ENCODE data around the gene SP140L. TPM values are rescaled to one million over a fixed set of nuclear protein-coding genes. Genes with fewer than 3 reads are reported as not detected.
"Not testable (repeated sequence)": the region's sequence is repeated elsewhere in the genome, so short reads cannot be mapped to it uniquely, and the experiment has no call there.

The SP140L gene
- polyA plus RNA-seq, 3 donors: 6.5 to 23.7 (median 8.5) TPM

DNA sequence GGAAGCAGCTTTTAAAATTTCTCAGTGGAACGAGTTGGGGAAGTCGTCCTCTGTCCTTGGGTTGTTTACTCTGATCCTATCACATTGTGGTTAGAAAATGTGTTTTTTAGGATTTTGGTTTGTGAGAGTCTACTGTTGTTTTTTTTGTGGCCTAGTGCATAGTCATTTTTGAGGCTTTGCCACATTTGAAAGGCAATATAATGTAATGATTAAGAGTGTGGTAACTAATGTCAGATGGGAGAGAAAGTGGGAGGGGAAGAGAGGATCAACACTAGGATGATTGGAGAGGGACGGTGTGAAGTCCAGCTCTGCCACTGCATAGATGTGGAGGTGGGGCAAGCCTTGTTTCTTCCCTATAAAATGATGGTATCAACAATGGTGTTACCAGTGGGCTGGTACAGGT is 8.5 kb downstream of the SP140L start:
- intact Hi-C loops (cut with micrococcal nuclease): no loop called here
- no peak for DNase-seq
- H3K27me3 ChIP-seq (ENCODE audit: control insufficient read depth in 2 of 2, insufficient read depth in 2 of 2, low read length in 2 of 2): no peaks in the 10 kb centered on the region
- peaks cover 0 to 1% (median 0%) of the 10 kb centered on the region in 3 donors for H3K27me3 Mint-ChIP-seq (ENCODE audit: low read depth in 3 of 3)
- peak overlapping the region in 1 of 7 donors; percentile 42 for H3K27ac Mint-ChIP-seq
- peaks cover 15 to 33% of the 10 kb centered on the region in 2 donors for H3K36me3 ChIP-seq (replicated peaks in 1 of 2; ENCODE audit: control insufficient read depth in 1 of 2, insufficient read depth in 2 of 2, low read length in 2 of 2)
- peaks cover 24% of the 10 kb centered on the region for H4K20me1 ChIP-seq (ENCODE audit: insufficient read depth, low read length)
- no peak overlapping the region for H3K4me3 ChIP-seq (replicated peaks in 1 of 3; ENCODE audit: low read depth in 2 of 3, low read length in 3 of 3)
- H3K4me1 ChIP-seq (ENCODE audit: control insufficient read depth in 1 of 2, insufficient read depth in 2 of 2, low read length in 2 of 2): peaks cover 4 to 5% of the 10 kb centered on the region in 2 donors
- 23% methylated on average over 3 of the region's 3 CpGs for WGBS (ENCODE audit: insufficient coverage)
- H3K79me2 ChIP-seq (ENCODE audit: insufficient read depth, low read length): peaks cover 30% of the 10 kb centered on the region
- H3K9ac ChIP-seq (ENCODE audit: insufficient read depth, low read length, poor library complexity, severe bottlenecking): no peak overlapping the region
- peaks cover 45 to 53% of the 10 kb centered on the region in 2 donors for H3K36me3 Mint-ChIP-seq
- H2AFZ ChIP-seq (ENCODE audit: insufficient read depth, low read depth, low read length, poor library complexity, severe bottlenecking): no peak overlapping the region
- peaks cover 0 to 2% (median 0%) of the 10 kb centered on the region in 7 donors for H3K9me3 Mint-ChIP-seq
- H3K4me2 ChIP-seq (replicated peaks; ENCODE audit: extremely low read depth, low read length, poor library complexity, severe bottlenecking): no peak overlapping the region
- no peaks in the 10 kb centered on the region for H3K9me3 ChIP-seq (replicated peaks in 1 of 2; ENCODE audit: control insufficient read depth in 1 of 2, insufficient read depth in 1 of 2, low read length in 2 of 2)
- TF ChIP-seq, protein P1, sequence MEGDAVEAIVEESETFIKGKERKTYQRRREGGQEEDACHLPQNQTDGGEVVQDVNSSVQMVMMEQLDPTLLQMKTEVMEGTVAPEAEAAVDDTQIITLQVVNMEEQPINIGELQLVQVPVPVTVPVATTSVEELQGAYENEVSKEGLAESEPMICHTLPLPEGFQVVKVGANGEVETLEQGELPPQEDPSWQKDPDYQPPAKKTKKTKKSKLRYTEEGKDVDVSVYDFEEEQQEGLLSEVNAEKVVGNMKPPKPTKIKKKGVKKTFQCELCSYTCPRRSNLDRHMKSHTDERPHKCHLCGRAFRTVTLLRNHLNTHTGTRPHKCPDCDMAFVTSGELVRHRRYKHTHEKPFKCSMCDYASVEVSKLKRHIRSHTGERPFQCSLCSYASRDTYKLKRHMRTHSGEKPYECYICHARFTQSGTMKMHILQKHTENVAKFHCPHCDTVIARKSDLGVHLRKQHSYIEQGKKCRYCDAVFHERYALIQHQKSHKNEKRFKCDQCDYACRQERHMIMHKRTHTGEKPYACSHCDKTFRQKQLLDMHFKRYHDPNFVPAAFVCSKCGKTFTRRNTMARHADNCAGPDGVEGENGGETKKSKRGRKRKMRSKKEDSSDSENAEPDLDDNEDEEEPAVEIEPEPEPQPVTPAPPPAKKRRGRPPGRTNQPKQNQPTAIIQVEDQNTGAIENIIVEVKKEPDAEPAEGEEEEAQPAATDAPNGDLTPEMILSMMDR (IDR thresholded peaks at IDR 0.05): no peak
- H3K4me1 Mint-ChIP-seq: peaks cover 20% of the 10 kb centered on the region
- no peak overlapping the region for H3K27ac ChIP-seq (ENCODE audit: low read depth in 1 of 2, low read length in 2 of 2)
- no peak overlapping the region for H3K4me3 Mint-ChIP-seq

DNA sequence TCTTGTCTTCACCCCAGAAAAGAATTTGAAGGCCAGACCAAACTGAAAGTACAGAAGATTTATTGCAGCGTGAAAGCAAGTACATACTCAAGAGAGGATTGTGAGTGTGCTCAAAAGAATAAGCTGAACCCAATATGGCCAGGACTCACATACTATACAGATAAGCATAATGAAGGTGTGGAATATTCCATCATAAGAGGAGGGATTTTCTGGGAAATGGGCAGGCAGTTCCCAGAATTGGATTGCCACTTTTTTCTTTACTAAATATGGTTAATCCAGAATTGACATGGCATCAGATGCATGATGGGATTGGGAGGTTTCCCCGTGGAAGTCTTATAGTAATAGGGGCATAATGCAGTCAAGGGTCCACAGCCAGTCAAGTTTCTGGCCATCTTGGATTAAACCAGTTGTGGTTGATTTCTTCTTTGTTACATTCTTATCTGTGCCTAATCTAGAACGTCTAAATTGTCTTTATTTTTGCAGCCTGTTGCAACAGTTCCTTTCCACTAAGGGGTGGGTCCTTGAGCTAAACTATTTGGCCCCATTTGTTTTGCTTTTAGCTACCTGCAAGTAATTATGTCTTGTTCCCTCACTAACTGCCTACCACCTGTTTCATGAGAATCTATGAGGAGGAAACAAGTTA is 9.0 kb downstream of the SP140L start:
- no peak overlapping the region for H3K27ac ChIP-seq (ENCODE audit: low read depth in 1 of 2, low read length in 2 of 2)
- Mint-ChIP-seq H3K4me3 (no peak overlapping the region), H3K27ac (peak overlapping the region in 1 of 7 donors; percentile 42), H3K36me3 (peaks cover 45 to 53% of the 10 kb centered on the region in 2 donors), H3K27me3 (ENCODE audit: low read depth in 3 of 3) (peaks cover 0 to 1% (median 0%) of the 10 kb centered on the region in 3 donors), H3K4me1 (peaks cover 15% of the 10 kb centered on the region), H3K9me3 (peaks cover 0 to 2% (median 0%) of the 10 kb centered on the region in 7 donors)
- WGBS (ENCODE audit: insufficient coverage): no CpG with 5 or more reads among the region's 3 CpGs
- peaks cover 25% of the 10 kb centered on the region for H3K79me2 ChIP-seq (ENCODE audit: insufficient read depth, low read length)
- no peak overlapping the region for H2AFZ ChIP-seq (ENCODE audit: insufficient read depth, low read depth, low read length, poor library complexity, severe bottlenecking)
- no peak overlapping the region for H3K4me3 ChIP-seq (replicated peaks in 1 of 3; ENCODE audit: low read depth in 2 of 3, low read length in 3 of 3)
- H3K9ac ChIP-seq (ENCODE audit: insufficient read depth, low read length, poor library complexity, severe bottlenecking): no peak overlapping the region
- TF ChIP-seq, protein P1 (IDR thresholded peaks at IDR 0.05): no peak
- H3K4me1 ChIP-seq (ENCODE audit: control insufficient read depth in 1 of 2, insufficient read depth in 2 of 2, low read length in 2 of 2): no peaks in the 10 kb centered on the region
- no peaks in the 10 kb centered on the region for H3K27me3 ChIP-seq (ENCODE audit: control insufficient read depth in 2 of 2, insufficient read depth in 2 of 2, low read length in 2 of 2)
- intact Hi-C loops (cut with micrococcal nuclease): no loop called here
- no peak overlapping the region for H3K4me2 ChIP-seq (replicated peaks; ENCODE audit: extremely low read depth, low read length, poor library complexity, severe bottlenecking)
- H3K9me3 ChIP-seq (replicated peaks in 1 of 2; ENCODE audit: control insufficient read depth in 1 of 2, insufficient read depth in 1 of 2, low read length in 2 of 2): no peaks in the 10 kb centered on the region
- no peak for DNase-seq
- peaks cover 19% of the 10 kb centered on the region for H4K20me1 ChIP-seq (ENCODE audit: insufficient read depth, low read length)
- peaks cover 15 to 33% of the 10 kb centered on the region in 2 donors for H3K36me3 ChIP-seq (replicated peaks in 1 of 2; ENCODE audit: control insufficient read depth in 1 of 2, insufficient read depth in 2 of 2, low read length in 2 of 2)

DNA sequence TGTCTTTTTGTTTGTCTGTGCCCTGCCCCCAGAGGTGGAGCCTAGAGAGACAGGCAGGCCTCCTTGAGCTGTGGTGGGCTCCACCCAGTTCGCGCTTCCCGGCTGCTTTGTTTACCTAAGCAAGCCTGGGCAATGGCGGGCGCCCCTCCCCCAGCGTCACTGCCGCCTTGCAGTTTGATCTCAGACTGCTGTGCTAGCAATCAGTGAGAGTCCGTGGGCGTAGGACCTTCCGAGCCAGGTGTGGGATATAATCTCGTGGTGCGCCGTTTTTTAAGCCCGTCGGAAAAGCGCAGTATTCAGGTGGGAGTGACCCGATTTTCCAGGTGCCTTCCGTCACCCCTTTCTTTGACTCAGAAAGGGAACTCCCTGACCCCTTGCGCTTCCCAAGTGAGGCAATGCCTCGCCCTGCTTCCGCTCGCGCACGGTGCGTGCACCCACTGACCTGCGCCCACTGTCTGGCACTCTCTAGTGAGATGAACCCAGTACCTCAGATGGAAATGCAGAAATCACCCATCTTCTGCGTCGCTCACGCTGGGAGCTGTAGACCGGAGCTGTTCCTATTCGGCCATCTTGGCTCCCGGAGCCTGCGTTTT is 15.0 kb downstream of the SP140L start:
- Histone ChIP-seq H3K79me2 (ENCODE audit: insufficient read depth, low read length) (peaks cover 11% of the 10 kb centered on the region), H4K20me1 (ENCODE audit: insufficient read depth, low read length) (peaks cover 23% of the 10 kb centered on the region), H3K36me3 (replicated peaks in 1 of 2; ENCODE audit: control insufficient read depth in 1 of 2, insufficient read depth in 2 of 2, low read length in 2 of 2) (peaks cover 6 to 34% of the 10 kb centered on the region in 2 donors)
- not testable (repeated sequence) for H3K4me3 Mint-ChIP-seq; H3K9me3 ChIP-seq (replicated peaks in 1 of 2; ENCODE audit: control insufficient read depth in 1 of 2, insufficient read depth in 1 of 2, low read length in 2 of 2); H3K4me3 ChIP-seq (replicated peaks in 1 of 3; ENCODE audit: low read depth in 2 of 3, low read length in 3 of 3); H3K27ac ChIP-seq (ENCODE audit: low read depth in 1 of 2, low read length in 2 of 2); H2AFZ ChIP-seq (ENCODE audit: insufficient read depth, low read depth, low read length, poor library complexity, severe bottlenecking); H3K27me3 Mint-ChIP-seq (ENCODE audit: low read depth in 3 of 3); H3K9ac ChIP-seq (ENCODE audit: insufficient read depth, low read length, poor library complexity, severe bottlenecking); H3K27ac Mint-ChIP-seq; H3K27me3 ChIP-seq (ENCODE audit: control insufficient read depth in 2 of 2, insufficient read depth in 2 of 2, low read length in 2 of 2); H3K4me1 Mint-ChIP-seq; H3K4me1 ChIP-seq (ENCODE audit: control insufficient read depth in 1 of 2, insufficient read depth in 2 of 2, low read length in 2 of 2); DNase-seq; H3K4me2 ChIP-seq (replicated peaks; ENCODE audit: extremely low read depth, low read length, poor library complexity, severe bottlenecking)
- whole genome bisulfite sequencing (ENCODE audit: insufficient coverage): 98% methylated on average over 11 of the region's 33 CpGs
- Mint-ChIP-seq H3K36me3 (peaks cover 44 to 48% of the 10 kb centered on the region in 2 donors), H3K9me3 (peaks cover 4 to 29% (median 15%) of the 10 kb centered on the region in 7 donors)
- intact Hi-C loops (cut with micrococcal nuclease): loop anchor here in 1 of 2 donors (5.0 kb wide), 1 partner anchor 125 kb away; no protein-coding TSS in a partner anchor
